H1 (cell line): ENCODE measurements around the gene FGF4. TPM values are rescaled to one million over a fixed set of nuclear protein-coding genes. Genes with fewer than 3 reads are reported as not detected.

Experiments
- CTCF ChIA-PET: fragments of 300-600 bp; sonication (Branson Sonifier 250); formaldehyde crosslinking; loops from one replicate; lab custom pipeline; 2021; ENCODE audit not compliant: partially characterized antibody; lab: Charles Lee
- POLR2A ChIA-PET: fragments of 300-600 bp; sonication (Branson Sonifier 250); formaldehyde crosslinking; loops from one replicate; lab custom pipeline; 2021; ENCODE audit warnings: inconsistent platforms; ENCODE audit not compliant: partially characterized antibody; lab: Charles Lee
- DNase-seq, 2 experiments: peaks; one replicate each; pipeline versions ENCODE4 v3.0.0 to v3.0.0-alpha.2; 2010 to 2022; ENCODE audit warnings: low spot score in 2 of 2, low read depth in 1 of 2, mixed read lengths in 1 of 2
- FAIRE-seq: peaks from 2 replicates; lab custom pipeline; 2011; peaks lifted over from hg19 to GRCh38; lab: Jason Lieb, UNC
- H2AFZ ChIP-seq: 2 replicates; pipeline ENCODE4 v1.8.1; 2012; ENCODE audit warnings: low read length, inconsistent platforms
- H2AK5ac ChIP-seq: 2 replicates; pipeline ENCODE4 v1.6.1; 2013; ENCODE audit warnings: low read depth, low read length
- H2BK120ac ChIP-seq: replicated peaks from 2 replicates; pipeline ENCODE3; 2013; ENCODE audit warnings: low read depth, low read length, inconsistent platforms
- H2BK12ac ChIP-seq: 2 replicates; pipeline ENCODE4 v1.6.1; 2013; ENCODE audit warnings: low read depth, low read length
- H2BK15ac ChIP-seq: 2 replicates; pipeline ENCODE4 v1.6.1; 2013; ENCODE audit warnings: low read length
- H2BK20ac ChIP-seq: 2 replicates; pipeline ENCODE4 v1.6.1; 2013; ENCODE audit warnings: low read length
- H2BK5ac ChIP-seq: 2 replicates; pipeline ENCODE4 v1.6.1; 2013; ENCODE audit warnings: low read depth, low read length
- H3K14ac ChIP-seq: 2 replicates; pipeline ENCODE4 v1.6.1; 2013; ENCODE audit warnings: inconsistent platforms; ENCODE audit not compliant: insufficient read length
- H3K18ac ChIP-seq: 2 replicates; pipeline ENCODE4 v1.6.1; 2013; ENCODE audit warnings: low read length; ENCODE audit errors: extremely low read depth
- H3K23ac ChIP-seq: 2 replicates; pipeline ENCODE4 v1.6.1; 2013; ENCODE audit warnings: inconsistent platforms; ENCODE audit not compliant: insufficient read length
- H3K23me2 ChIP-seq: 2 replicates; pipeline ENCODE4 v1.6.1; 2013; ENCODE audit warnings: low read depth, low read length
- H3K27ac ChIP-seq: 2 replicates; pipeline ENCODE4 v1.6.1; 2011; ENCODE audit warnings: low read depth, low read length, inconsistent platforms
- H3K27me3 ChIP-seq, 4 experiments: replicated peaks in 1 of 4; 1 replicate in 1 of 4; 2 replicates in 3 of 4; pipeline versions ENCODE4 v1.6.1 to v1.8.1; 2011 to 2013; ENCODE audit warnings: low read length in 3 of 4, mild to moderate bottlenecking in 3 of 4, inconsistent platforms in 2 of 4, mixed read lengths in 2 of 4, moderate library complexity in 1 of 4; ENCODE audit not compliant: control insufficient read depth in 3 of 4, insufficient read depth in 3 of 4; ENCODE audit errors: extremely low read depth in 1 of 4
- H3K36me3 ChIP-seq, 4 experiments: 2 replicates each; pipeline versions ENCODE4 v1.6.1 to v1.8.1; 2011 to 2013; ENCODE audit warnings: mild to moderate bottlenecking in 4 of 4, low read length in 3 of 4, moderate library complexity in 2 of 4, control low read depth in 1 of 4, inconsistent platforms in 1 of 4; ENCODE audit not compliant: insufficient read depth in 4 of 4, control insufficient read depth in 2 of 4
- H3K4ac ChIP-seq: replicated peaks from 2 replicates; pipeline ENCODE3; 2013; ENCODE audit warnings: low read length, low read depth, mixed read lengths, inconsistent platforms; ENCODE audit not compliant: insufficient read length
- H3K4me1 ChIP-seq, 4 experiments: replicated peaks in 1 of 4; 1 replicate in 1 of 4; 2 replicates in 3 of 4; pipeline versions ENCODE4 v1.6.1 to v1.8.1; 2011 to 2013; ENCODE audit warnings: low read length in 3 of 4, inconsistent platforms in 2 of 4, mixed read lengths in 1 of 4; ENCODE audit not compliant: insufficient read depth in 4 of 4, control insufficient read depth in 3 of 4
- H3K4me2 ChIP-seq, 2 experiments: 2 replicates each; pipeline versions ENCODE4 v1.6.1 to v1.8.1; 2011 to 2013; ENCODE audit warnings: low read depth in 2 of 2, low read length in 2 of 2, control low read depth in 1 of 2, inconsistent platforms in 1 of 2, mild to moderate bottlenecking in 1 of 2; ENCODE audit not compliant: insufficient read depth in 1 of 2
- H3K4me3 ChIP-seq, 4 experiments: fragments of 200-600, 300-600 bp in 1 of 4; sonication (generic), shearing (Covaris generic), sonication (Bioruptor Twin) in 1 of 4; 2 replicates each; pipeline versions ENCODE4 v1.5.1 to v1.8.1; 2011 to 2016; ENCODE audit warnings: low read length in 4 of 4, low read depth in 3 of 4, control low read depth in 2 of 4, inconsistent platforms in 2 of 4, mild to moderate bottlenecking in 2 of 4, mixed read lengths in 1 of 4, moderate library complexity in 1 of 4; ENCODE audit not compliant: insufficient read depth in 2 of 4; ENCODE audit errors: extremely low read depth in 1 of 4
- H3K56ac ChIP-seq: replicated peaks from 2 replicates; pipeline ENCODE3; 2013; ENCODE audit warnings: low read depth, mild to moderate bottlenecking, mixed read lengths, low read length, inconsistent platforms; ENCODE audit not compliant: insufficient read length
- H3K79me1 ChIP-seq: 2 replicates; pipeline ENCODE4 v1.6.1; 2013; ENCODE audit warnings: low read depth, low read length, control low read depth
- H3K79me2 ChIP-seq, 2 experiments: 2 replicates each; pipeline versions ENCODE4 v1.6.1 to v1.8.1; 2012 to 2013; ENCODE audit warnings: low read length in 2 of 2, mild to moderate bottlenecking in 2 of 2, inconsistent platforms in 1 of 2; ENCODE audit not compliant: insufficient read depth in 2 of 2, control insufficient read depth in 1 of 2
- H3K9ac ChIP-seq, 4 experiments: replicated peaks in 1 of 4; 1 replicate in 1 of 4; 2 replicates in 3 of 4; pipeline versions ENCODE4 v1.6.1 to v1.8.1; 2011 to 2013; ENCODE audit warnings: low read depth in 3 of 4, low read length in 3 of 4, control low read depth in 2 of 4, mild to moderate bottlenecking in 2 of 4, moderate library complexity in 2 of 4, inconsistent platforms in 1 of 4; ENCODE audit errors: extremely low read depth in 1 of 4
- H3K9me3 ChIP-seq, 2 experiments: 2 replicates each; pipeline versions ENCODE4 v1.6.1 to v1.8.1; 2012 to 2013; ENCODE audit warnings: mild to moderate bottlenecking in 2 of 2, moderate library complexity in 2 of 2, control low read depth in 1 of 2, inconsistent platforms in 1 of 2, low read depth in 1 of 2, low read length in 1 of 2, mixed read lengths in 1 of 2; ENCODE audit not compliant: insufficient read depth in 2 of 2
- H4K20me1 ChIP-seq, 2 experiments: replicated peaks in 1 of 2; 2 replicates each; pipeline versions ENCODE3 to v1.8.1; 2011 to 2013; ENCODE audit warnings: inconsistent platforms in 2 of 2, low read length in 2 of 2, mild to moderate bottlenecking in 1 of 2; ENCODE audit not compliant: insufficient read depth in 2 of 2, control insufficient read depth in 1 of 2
- H4K5ac ChIP-seq: 2 replicates; pipeline ENCODE4 v1.6.1; 2013; ENCODE audit warnings: low read length, low read depth, mixed read lengths, inconsistent platforms; ENCODE audit not compliant: insufficient read length
- H4K8ac ChIP-seq: 2 replicates; pipeline ENCODE4 v1.8.0; 2013; ENCODE audit warnings: mild to moderate bottlenecking, moderate library complexity, low read length, inconsistent platforms; ENCODE audit not compliant: insufficient read depth; ENCODE audit errors: extremely low read depth
- H4K91ac ChIP-seq: replicated peaks from 2 replicates; pipeline ENCODE3; 2013; ENCODE audit warnings: low read length, mixed read lengths, inconsistent platforms; ENCODE audit not compliant: insufficient read length
- ASH2L ChIP-seq: fragments of 200-600, 300-600 bp; sonication (generic); IDR thresholded peaks from one replicate; pipeline ENCODE4 v1.7.1; 2017; ENCODE audit warnings: low read length
- CBX5 ChIP-seq: fragments of 300-800, 300-1000 bp; sonication (generic); IDR thresholded peaks from 2 replicates; pipeline ENCODE4 v1.7.1; 2016; ENCODE audit warnings: antibody characterized with exemption, low read length, low read depth
- JUND ChIP-seq: IDR thresholded peaks from 2 replicates; pipeline ENCODE4 v1.6.1; 2011; ENCODE audit warnings: mild to moderate bottlenecking, improper control_type of control experiment, low read length
- SIRT6 ChIP-seq: IDR thresholded peaks from one replicate; pipeline ENCODE4 v1.7.1; 2012; ENCODE audit warnings: low read length, inconsistent platforms
- SP4 ChIP-seq: IDR thresholded peaks from 2 replicates; pipeline ENCODE4 v1.6.1; 2012; ENCODE audit warnings: low read length, inconsistent platforms
- TBP ChIP-seq: IDR thresholded peaks from 2 replicates; pipeline ENCODE4 v1.6.1; 2011; ENCODE audit warnings: low read depth, low read length, improper control_type of control experiment
- WGBS, 2 experiments: shearing (Covaris generic) in 1 of 2; methylation state at CpG; one replicate each; pipeline versions ENCODE4 v1.1.6 to v1.1.7; 2013 to 2015; ENCODE audit warnings: low lambda C conversion rate in 2 of 2, mixed read lengths in 2 of 2, inconsistent platforms in 1 of 2, low coverage in 1 of 2, missing lambda C conversion rate in 1 of 2; ENCODE audit not compliant: insufficient replicate concordance in 2 of 2, insufficient coverage in 1 of 2, insufficient read length in 1 of 2; ENCODE audit errors: extremely low coverage in 1 of 2, missing lambda C conversion rate in 1 of 2; 5-methylcytosine and 5-hydroxymethylcytosine counted together
- polyA plus RNA-seq, 7 experiments: library from polyadenylated mRNA; depleted of rRNA in 3 of 7; stranded (reverse) in 5 of 7; unstranded in 2 of 7; fragments of >200 nt in 5 of 7; fragments of 200-250 nt in 2 of 7; gene quantifications; 1 replicate in 5 of 7; 2 replicates in 1 of 7; 4 replicates in 1 of 7; pipeline versions ENCODE4 v1.2.1 to v1.2.3, GENCODE V29; 2011 to 2013; ENCODE audit warnings: missing spikeins in 2 of 7, mixed read lengths in 2 of 7
- total RNA-seq: library from RNA; stranded (reverse); fragmentation: NEBNext Ultra II Directional; extraction: Animal tissue kit (Norgen Biotek cat#: 25700); gene quantifications from 2 replicates; pipeline ENCODE4 v1.2.1, GENCODE V29; 2021

FGF4 gene
- total and polyA plus RNA-seq, 2 of the 8 experiments (the other 6 are each of a cell fraction or from before 2014, with no cell fraction given) = 0.57 to 2.0 TPM

DNA sequence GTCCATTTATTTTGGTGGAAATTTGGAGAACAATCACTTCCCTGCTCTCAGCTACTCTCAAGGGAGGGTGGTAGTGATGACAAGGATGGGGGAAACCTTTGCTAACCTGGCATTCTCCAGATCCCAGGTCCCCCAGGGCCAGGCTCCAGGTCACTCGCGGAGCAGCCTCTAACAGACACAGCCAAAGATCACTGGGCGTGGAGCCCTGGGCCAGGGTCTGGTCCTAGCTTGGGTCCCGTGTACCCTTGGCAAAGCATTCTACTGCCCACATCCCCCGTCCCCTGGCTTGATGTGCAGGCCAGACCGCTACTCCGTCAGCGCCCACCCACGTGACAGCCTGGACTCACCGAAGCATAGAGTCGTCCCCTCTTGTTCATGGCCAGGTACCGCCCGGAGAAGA lies 40.8 kb upstream of the FGF4 start:
- Histone ChIP-seq H4K5ac (no peak overlapping the region), H3K79me2 (no peaks in the 10 kb centered on the region), H3K4me3 (no peak overlapping the region), H4K20me1 (peaks cover 0 to 4% of the 10 kb centered on the region in 2 experiments), H3K79me1 (no peaks in the 10 kb centered on the region; the same call in 1 of the 2 replicates), H2BK20ac (no peak overlapping the region), H3K23me2 (peaks cover 26% of the 10 kb centered on the region; the same call in 1 of the 2 replicates), H2AFZ (no peak overlapping the region), H3K27ac (no peak overlapping the region), H3K4me1 (peaks cover 0 to 16% (median 9%) of the 10 kb centered on the region in 4 experiments; a peak in 6 of 7 replicates), H2AK5ac (0 out of 2 replicates have a peak overlapping the region, but pooled peaks have one; percentile 53), H3K27me3 (peaks cover 55 to 70% (median 67%) of the 10 kb centered on the region in 4 experiments), H2BK12ac (no peak overlapping the region), H3K36me3 (peaks cover 0 to 4% (median 0%) of the 10 kb centered on the region in 4 experiments; a peak in 1 of 8 replicates), H2BK5ac (no peak overlapping the region), H4K91ac (no peak overlapping the region), H4K8ac (no peak overlapping the region), H3K56ac (no peak overlapping the region), H2BK120ac (no peak overlapping the region), H3K18ac (no peak overlapping the region; the same call in 1 of the 2 replicates), H3K9me3 (no peaks in the 10 kb centered on the region), H2BK15ac (peak overlapping the region; percentile 61; the same call in 1 of the 2 replicates), H3K9ac (no peak overlapping the region), H3K23ac (no peak overlapping the region), H3K4ac (no peak overlapping the region), H3K4me2 (peak overlapping the region in 1 of 2 experiments; percentile 68; a peak in 1 of 4 replicates), H3K14ac (no peak overlapping the region)
- FAIRE-seq (no peak), DNase-seq (no peak)
- 83% methylated on average over 13 of the region's 13 CpGs; no CpG with 5 or more reads in 1 of the 2 experiments for WGBS, 2 experiments
- no peak for TF ChIP-seq ASH2L
- no peak for TF ChIP-seq CBX5
- TF ChIP-seq SIRT6 = no peak
- no peak for TF ChIP-seq SP4
- no peak for TF ChIP-seq TBP
- no peak for TF ChIP-seq JUND
- CTCF ChIA-PET = interaction anchor here (0.7 to 2.3 kb wide), 9 partner anchors 18 to 97 kb away, joined by 3 to 7 read pairs (median 3); no protein-coding TSS in a partner anchor
- POLR2A ChIA-PET = interaction anchor here (1.2 kb wide), 1 partner anchor 9 kb away, joined by 4 read pairs; no protein-coding TSS in a partner anchor
